DMS79 (cell line): Measurements from ENCODE around the gene SH3TC1.
A peak's percentile ranks its signal among the peaks of the same experiment; 100 is the strongest.

Experiments
- DNase-seq: peaks from one replicate; lab custom pipeline; 2025; lab: John Stamatoyannopoulos, UW

Gene SH3TC1

GRCh38 chr4:8263397-8263796, 64.3 kb downstream of the SH3TC1 start:
- no peak for DNase-seq

GRCh38 chr4:8264106-8264505, 65.0 kb downstream of the SH3TC1 start:
- no peak for DNase-seq

- DNase-seq = no peak
Measured at GRCh38 chr4:8265171-8265929, 66.3 kb downstream of the SH3TC1 start.

- no peak for DNase-seq
Measured at GRCh38 chr4:8266088-8266487, 67.0 kb downstream of the SH3TC1 start.

- DNase-seq = no peak
Measured at GRCh38 chr4:8266508-8266907, 67.4 kb downstream of the SH3TC1 start.

- no peak for DNase-seq
Measured at GRCh38 chr4:8267077-8267476, 68.0 kb downstream of the SH3TC1 start.

GRCh38 chr4:8268211-8268610, 69.1 kb downstream of the SH3TC1 start:
- DNase-seq = no peak

- no peak for DNase-seq
Measured at GRCh38 chr4:8268901-8269534, 69.9 kb downstream of the SH3TC1 start.

- no peak for DNase-seq
Measured at GRCh38 chr4:8269535-8270417, 70.7 kb downstream of the SH3TC1 start, which contains the start of gene HTRA3. Gene HTRA3 (plus strand): TSS chr4:8269754. CDS start chr4:8269969, 215 bp downstream.

GRCh38 chr4:8270418-8270771, 71.3 kb downstream of the SH3TC1 start:
- no peak for DNase-seq

- DNase-seq = no peak
Measured at GRCh38 chr4:8270912-8271815, 72.1 kb downstream of the SH3TC1 start.

GRCh38 chr4:8271821-8272220, 72.7 kb downstream of the SH3TC1 start:
- no peak for DNase-seq

GRCh38 chr4:8272472-8273428, 73.7 kb downstream of the SH3TC1 start:
- DNase-seq = no peak

GRCh38 chr4:8273450-8273849, 74.4 kb downstream of the SH3TC1 start:
- no peak for DNase-seq

GRCh38 chr4:8274066-8274652, 75.1 kb downstream of the SH3TC1 start:
- no peak for DNase-seq

- peak; percentile 63 for DNase-seq
Measured at GRCh38 chr4:8274765-8275547, 75.9 kb downstream of the SH3TC1 start.

- DNase-seq = no peak
Measured at GRCh38 chr4:8275548-8275910, 76.4 kb downstream of the SH3TC1 start.

GRCh38 chr4:8276358-8277240, 77.5 kb downstream of the SH3TC1 start:
- DNase-seq = no peak
